Muscle of back (tissue), 11 donors: ENCODE measurements around the gene TMEM115. TPM values are rescaled to one million over a fixed set of nuclear protein-coding genes. Genes with fewer than 3 reads are reported as not detected.

Experiments used
- DNase-seq, 3 donors: peaks; one replicate each; pipeline versions ENCODE4 v3.0.0 to v3.0.0-alpha.2; 2013
- polyA plus RNA-seq, 10 donors: library from polyadenylated mRNA; unstranded; fragments of 120-200 nt; gene quantifications; one replicate each; pipeline ENCODE4 v1.2.1, GENCODE V29; 2013; ENCODE audit not compliant: insufficient read length in 10 of 10

TMEM115 gene
- polyA plus RNA-seq, 10 donors = 18.5 to 30.8 (median 23.4) TPM

DNA sequence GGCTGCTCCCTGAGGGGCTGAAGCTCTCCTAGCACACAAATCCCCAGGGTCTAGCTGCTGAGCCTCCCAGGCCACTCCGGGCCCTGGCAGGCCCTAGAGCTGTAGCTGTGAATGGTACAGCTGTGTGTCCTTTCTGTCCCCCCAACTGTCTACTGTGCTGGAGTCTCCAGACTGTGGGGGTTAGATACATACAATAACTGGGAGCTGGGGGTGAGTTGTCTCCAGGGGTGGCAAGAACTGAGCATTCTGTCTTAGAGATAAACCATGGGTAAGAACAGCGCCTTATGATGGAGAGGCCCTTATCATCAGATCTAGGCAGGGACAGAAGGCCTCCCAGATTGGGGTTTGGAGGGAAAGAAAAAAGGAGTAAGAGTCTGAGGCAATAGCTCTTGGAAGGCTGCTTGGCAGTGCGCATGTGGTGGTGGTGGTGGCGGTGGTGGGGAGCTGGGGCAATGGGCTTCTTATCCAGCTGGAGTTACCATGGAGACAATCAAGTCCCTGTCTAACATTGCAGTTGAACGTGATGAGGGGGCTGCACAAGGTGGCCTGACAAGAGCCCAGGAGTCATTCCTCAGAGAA lies 5.0 kb downstream of the TMEM115 start:
- DNase-seq = no peak

DNA sequence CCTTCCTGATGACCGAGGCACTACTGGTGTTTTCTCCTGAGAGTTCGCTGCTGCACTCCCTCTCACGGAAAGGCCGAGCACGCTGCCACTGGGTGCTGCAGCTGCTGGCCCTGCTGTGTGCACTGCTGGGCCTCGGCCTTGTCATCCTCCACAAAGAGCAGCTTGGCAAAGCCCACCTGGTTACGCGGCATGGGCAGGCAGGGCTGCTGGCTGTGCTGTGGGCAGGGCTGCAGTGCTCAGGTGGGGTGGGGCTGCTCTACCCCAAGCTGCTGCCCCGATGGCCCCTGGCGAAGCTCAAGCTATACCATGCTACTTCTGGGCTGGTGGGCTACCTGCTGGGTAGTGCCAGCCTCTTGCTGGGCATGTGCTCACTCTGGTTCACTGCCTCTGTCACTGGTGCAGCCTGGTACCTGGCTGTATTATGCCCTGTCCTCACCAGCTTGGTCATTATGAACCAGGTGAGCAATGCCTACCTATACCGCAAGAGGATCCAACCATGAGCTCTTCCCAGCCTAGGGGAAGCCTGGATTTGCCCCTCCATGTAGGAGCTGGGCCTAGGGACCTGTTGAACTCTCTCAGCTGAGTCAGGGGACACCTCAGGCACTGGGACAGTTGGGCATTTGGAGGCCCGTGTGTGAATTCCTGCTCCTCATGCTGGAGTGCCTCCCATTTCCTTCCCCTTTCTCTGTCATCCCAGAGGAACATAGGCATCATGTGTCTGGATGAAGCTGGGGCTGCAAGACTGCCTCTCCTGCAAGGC lies 5.9 kb downstream of the TMEM115 start:
- no peak for DNase-seq

DNA sequence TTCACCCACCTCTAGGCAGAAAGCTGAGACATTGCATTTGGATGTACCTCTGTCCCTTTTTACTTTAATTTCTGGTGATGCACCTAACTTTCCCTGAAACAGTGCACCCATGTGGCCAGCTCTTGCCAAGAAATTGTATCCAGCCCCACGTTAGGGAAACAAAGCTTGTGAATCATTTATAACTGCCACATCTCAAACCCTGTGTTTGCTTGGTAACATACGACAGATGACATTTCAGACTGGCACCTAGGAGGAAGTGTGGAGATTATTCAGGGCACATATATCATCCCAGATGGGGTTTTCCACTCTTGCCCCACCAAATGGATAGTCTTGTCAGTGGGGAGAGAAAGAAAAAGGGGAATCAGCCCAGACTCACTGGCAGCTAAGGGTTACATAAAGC lies 6.5 kb downstream of the TMEM115 start:
- no peak for DNase-seq

DNA sequence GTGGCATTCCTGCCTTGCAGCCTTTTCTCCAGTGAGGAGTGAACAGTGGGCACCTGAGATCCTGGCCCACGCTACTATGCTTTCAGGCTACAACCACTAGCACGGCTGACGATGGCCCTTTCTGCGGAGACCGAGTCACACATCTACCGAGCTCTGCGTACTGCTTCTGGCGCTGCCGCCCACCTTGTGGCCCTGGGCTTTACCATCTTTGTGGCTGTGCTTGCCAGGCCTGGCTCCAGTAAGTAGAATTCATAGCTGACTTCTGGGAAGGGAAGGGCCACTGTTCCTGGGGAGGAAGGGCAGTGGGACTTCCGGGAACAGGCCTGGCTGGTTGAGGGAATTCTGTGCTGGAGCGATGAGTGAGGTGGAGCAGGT lies 8.0 kb downstream of the TMEM115 start:
- no peak for DNase-seq

DNA sequence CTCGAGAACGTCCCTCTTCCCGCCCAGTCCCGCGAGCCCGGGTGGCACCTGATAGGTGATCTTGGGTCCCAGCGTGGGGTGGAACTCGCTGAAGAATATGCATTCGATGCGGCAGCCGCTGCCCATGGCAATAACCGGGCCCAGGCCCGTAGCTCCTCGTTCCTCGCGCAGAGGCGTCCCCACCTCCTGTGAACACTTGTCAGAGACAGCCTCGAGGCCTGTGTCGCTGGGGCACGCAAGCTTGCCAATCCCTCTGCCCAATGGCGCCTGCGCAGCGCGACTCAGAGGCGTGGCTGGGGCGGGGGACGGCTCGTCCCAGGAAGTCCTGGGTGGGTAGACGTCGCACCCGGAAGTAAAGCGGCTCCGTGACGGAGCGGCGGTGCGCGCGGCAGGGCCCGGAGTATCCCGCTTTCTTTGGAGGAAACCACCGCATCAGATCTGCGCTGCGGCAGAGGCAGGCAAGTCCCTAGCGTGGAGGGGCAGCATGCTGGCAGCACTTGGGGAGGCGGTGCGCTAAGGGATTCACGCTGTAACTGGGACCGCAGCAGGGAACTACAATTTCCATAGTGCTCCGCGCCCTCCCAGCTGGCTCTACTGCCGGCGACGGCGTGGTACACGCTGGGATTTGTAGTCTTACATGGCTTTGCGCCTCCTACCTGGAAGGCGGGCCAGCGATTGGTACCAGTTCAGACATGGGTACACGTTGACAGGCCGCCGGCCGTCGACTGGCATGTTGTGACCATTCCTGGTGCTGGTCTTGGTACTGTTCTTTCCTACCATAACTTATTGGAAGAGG lies 8.6 kb downstream of the TMEM115 start, which contains the start of the genes CYB561D2 and NPRL2:
TSS of gene CYB561D2 (plus strand) at position 336 of the 796 bp plus-strand sequence. CDS start 572 bp downstream, outside the sequence.
TSS of gene NPRL2 (minus strand) at position 249 of the 796 bp plus-strand sequence. CDS start at position 126, 123 bp downstream.
- DNase-seq = peak; percentile 94 to 98 (median 96)

DNA sequence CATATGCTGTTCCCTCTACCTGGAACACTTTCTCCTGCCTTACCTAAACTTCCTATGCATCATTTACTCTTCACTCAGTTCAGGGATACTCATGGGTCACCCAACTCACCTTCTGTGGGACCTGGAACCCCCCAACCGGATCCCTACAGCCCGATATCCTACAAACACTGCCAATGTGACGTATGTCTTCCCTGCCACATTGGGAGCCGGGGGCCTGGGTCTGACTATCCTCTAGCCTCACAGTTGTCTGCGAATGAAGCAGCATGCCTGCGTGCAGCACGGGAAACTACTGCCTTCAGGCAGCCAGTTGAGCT lies 9.2 kb downstream of the TMEM115 start:
- no peak for DNase-seq

DNA sequence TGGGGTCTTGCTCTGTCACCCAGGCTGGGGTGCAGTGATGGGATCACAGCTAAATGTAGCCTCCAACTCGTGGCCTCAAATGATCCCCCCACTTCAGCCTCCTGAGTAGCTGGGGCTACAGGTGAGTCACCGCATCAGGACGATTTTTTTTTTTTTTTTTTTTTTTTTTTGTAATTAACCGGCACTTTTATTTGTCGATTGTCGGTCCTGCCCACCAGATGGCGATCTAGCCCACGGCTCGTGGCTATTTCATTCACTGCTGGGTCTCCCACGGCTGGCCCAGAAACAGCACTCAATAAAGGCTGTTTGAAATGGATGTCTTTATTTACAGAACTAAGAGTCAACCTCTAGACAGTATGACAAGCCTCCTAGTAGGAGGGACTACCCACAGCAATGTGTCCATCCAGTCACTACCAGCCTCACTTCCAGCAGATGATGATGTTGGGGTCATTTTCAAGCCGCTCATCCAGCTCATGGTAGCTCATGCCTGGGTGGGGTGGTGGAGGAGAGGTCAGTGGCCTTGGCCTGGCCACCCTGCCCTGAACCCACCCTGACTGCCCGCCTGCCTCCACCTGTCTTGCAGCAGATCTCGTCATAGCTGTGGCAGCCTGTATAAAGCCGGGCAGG lies 12.0 kb downstream of the TMEM115 start:
- DNase-seq = peak; percentile 63 to 82 (median 81)

DNA sequence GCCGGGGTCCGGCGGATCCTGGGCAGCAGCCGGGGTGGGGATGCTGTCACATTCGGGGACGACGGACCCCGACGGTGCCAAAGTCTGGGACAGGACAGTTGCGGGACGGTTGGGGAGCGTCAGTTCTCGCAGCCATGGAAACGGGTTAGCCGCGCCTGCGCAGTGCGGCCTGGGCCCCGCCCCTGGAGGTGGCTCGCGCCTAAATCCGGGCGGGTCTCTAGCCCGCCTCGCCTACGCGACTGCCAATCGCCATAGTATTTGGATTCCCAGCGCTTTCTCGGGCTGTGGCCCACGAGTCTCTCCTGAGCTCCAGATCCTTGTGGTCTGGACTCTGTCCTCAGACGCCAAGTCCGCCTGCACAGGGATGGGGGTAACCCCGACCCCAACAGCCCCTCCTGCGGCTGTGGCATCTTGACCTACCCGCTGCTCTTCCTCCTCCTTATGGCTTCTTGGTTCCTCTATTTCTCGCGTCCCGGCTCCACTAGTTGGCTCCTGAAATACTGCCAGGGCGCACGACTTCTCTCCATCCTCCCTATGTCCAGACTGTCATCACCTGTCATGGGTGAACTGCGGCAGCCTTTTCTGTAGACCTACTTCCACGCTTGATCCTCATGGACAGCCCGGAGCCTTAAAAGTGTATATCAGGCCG lies 13.6 kb downstream of the TMEM115 start, which contains the start of gene ZMYND10:
TSS of gene ZMYND10 (minus strand) at position 147 of the 649 bp plus-strand sequence. CDS start 153 bp downstream, outside the sequence.
- peak in 2 of 3 donors; percentile 67 to 79 for DNase-seq

DNA sequence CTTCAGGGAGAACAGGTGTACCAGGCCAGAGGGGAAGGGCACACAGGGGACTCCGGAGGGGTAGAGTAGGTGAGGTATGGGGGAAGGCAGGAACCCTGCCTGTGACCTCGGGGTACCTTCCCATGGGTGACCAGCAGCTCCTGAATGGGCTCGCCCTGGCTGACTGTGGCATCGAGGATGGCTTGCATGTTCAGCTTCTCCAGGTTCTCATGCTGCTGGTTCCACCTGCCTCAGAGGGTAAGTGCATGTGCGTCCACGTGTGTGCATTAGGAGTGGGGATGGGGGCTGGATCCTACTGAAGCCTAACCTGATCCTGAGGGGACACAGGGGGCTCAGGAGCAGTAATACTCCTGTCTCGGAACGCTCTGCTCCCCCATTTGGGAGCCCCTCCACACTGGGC lies 14.3 kb downstream of the TMEM115 start:
- DNase-seq = no peak

DNA sequence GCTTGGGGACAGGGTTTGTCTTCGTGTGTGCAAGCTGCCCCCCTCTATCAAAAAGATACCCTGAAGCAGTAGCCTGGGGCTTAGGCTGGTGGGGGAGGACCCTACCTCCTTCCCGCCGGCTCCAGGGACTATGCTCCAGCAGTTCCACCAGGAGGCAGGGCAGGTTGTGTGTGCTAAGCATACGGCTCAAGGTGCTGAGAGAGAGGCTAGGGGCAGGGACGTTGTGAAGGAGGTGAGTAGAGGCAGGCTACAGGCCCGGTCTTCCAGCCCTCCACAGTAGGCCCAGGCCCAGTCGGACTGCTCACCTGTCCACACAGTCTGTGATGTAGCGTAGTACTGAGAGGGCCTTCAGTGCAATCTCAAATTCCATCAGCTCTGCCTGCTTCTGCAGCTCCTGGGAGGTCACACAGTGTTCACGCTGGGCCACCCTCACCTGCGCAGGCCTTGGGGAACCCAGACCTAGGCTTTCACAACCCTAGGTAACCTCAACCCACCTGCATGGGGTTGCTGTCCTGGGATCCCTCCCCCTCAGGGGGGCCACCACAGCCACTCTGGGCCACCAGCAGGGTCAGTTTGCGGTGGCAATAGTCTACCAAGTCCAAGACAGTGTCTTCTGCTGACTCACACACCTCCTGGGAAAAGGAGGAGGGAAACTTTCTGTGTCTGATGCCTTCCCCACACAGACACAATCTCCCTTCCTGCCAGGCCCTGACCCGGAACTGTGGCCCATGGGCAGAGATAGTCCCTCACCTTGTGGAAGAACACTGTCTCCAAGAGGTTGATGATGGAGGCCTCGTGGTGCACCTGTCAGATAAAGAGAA lies 16.3 kb downstream of the TMEM115 start:
- DNase-seq = no peak

DNA sequence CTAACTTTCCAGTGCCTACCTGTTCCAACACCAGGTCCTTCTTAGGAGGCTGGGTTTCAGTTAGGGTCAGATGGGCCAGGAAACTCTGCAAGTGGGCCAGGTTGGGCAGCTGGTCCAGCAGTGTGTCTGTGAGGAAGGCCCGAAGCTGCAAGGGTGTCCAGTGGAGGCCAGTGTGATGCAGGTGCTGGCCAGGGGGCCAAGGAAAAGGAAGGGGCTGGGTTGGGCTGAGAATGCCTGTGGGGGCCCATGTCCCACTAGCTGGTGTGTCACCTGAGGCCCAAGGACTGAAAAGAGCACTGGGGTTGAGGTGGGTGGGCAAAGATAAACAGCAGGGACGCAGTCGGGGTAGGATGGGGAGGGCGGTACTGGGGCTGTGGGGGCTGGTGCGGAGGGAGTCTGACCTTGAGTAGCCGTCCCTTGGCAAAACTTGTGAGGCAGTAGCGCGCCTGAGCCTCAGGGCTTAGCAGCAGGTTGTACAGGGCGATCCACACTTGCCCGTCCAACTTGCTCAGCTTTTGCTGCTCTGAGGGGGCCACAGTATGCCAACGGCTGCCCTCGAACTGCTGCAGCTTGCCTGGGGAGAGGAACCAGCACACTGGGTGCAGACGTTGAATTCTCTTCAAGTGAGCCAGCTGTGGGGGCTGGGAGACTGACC lies 17.2 kb downstream of the TMEM115 start:
- no peak for DNase-seq

DNA sequence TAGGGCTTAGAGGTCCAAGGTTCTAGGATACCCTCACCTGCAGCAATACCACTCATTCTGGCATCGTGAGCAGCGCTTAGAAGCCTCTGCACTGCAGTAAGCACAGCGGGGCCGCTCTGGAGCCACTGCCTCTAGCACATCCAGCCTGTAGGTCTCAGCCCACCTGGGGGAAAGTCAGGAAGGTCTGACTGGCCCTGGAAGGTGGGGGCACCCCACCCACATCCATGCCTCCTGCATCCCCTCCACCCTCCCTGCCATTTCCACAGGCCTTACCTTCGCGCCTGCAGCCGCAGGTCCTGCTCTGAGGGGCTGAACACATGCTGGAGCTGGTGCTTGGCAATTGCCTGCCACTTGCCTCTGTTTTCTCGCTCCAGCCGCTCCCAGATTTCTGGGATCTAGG lies 17.8 kb downstream of the TMEM115 start:
- DNase-seq = no peak

DNA sequence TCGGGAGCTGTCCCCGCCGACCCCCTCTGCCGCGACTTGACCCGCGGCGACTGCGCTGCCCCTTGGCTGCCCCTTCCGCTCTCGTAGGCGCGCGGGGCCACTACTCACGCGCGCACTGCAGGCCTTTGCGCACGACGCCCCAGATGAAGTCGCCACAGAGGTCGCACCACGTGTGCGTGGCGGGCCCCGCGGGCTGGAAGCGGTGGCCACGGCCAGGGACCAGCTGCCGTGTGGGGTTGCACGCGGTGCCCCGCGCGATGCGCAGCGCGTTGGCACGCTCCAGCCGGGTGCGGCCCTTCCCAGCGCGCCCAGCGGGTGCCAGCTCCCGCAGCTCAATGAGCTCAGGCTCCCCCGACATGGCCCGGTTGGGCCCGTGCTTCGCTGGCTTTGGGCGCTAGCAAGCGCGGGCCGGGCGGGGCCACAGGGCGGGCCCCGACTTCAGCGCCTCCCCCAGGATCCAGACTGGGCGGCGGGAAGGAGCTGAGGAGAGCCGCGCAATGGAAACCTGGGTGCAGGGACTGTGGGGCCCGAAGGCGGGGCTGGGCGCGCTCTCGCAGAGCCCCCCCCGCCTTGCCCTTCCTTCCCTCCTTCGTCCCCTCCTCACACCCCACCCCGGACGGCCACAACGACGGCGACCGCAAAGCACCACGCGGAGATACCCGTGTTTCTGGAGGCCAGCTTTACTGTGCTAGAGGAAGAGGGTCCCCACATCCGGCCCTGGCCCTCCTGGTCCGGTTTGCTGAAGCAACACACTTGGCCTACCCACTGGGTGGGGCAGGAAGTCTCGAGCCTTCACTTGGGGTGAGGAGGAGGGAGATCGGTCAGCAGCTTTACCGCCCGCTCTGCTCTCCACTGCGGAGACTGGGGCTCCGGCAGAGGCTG lies 18.6 kb downstream of the TMEM115 start, which contains the start of gene RASSF1:
TSS of gene RASSF1 (minus strand) at position 389 of the 882 bp plus-strand sequence. CDS start at position 358, 31 bp downstream.
- peak; percentile 79 to 96 (median 90) for DNase-seq

DNA sequence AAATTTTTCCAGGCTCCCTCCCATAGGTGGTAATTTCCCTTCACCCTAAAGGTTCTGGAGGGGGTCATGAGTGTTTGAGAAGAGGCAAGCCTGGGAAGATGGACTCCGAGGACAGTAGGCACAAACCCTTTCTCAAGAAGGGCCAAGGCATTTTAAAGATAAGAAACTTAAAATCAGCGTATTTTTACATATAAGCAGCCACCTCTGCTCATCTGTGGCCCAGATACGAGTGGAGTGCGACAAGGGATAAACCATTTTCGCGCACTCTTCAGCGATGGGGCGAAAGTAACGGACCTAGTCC lies 19.2 kb downstream of the TMEM115 start:
- no peak for DNase-seq

DNA sequence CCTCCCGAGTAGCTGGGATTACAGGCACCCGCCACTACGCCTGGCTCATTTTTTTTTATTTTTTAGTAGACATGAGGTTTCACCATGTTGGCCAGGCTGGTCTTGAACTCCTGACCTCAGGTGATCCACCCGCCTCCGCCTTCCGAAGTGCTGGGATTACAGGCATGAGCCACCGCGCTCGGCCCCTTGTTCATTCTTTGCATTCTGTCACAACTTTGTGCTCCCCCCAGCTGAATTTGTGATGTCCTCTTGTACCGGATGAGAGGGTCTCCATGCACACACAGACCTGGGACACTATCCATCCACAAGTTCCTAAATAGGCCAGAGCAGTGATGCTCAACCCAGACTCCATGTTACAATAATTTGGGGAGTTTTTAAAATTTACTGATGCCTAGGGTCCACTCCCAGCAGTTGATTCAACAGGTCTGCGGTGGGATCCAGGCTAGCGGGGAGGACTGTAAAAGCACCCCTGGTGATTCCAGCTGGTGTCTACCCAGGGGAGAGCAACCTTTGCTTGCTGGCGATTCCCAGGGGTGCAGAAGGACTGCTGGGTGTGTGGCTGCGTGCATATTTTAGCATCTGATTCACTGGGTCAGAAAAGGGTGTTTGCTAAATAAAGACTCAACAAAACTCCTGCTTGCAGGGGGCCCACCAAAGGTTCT lies 19.7 kb downstream of the TMEM115 start:
- peak in 1 of 3 donors; percentile 57 for DNase-seq

DNA sequence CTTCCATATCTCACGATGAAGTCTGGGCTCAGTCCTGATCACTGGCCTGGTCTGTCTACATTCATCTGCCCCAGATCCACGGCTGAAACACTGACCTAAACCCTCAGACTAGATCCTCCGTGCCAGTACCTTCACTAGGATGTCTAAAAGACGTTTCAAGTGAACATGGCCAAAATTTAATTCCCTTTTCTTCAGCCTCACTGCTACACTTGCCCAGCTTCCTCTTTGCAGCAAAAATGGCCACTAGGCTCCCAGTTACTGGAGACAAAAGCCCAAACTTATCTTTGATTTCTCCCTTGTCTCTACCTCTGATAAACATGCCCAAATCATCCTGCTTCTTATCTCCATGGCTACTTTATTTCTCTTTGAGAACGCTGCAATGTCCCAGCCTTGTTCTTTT lies 20.4 kb downstream of the TMEM115 start:
- no peak for DNase-seq

DNA sequence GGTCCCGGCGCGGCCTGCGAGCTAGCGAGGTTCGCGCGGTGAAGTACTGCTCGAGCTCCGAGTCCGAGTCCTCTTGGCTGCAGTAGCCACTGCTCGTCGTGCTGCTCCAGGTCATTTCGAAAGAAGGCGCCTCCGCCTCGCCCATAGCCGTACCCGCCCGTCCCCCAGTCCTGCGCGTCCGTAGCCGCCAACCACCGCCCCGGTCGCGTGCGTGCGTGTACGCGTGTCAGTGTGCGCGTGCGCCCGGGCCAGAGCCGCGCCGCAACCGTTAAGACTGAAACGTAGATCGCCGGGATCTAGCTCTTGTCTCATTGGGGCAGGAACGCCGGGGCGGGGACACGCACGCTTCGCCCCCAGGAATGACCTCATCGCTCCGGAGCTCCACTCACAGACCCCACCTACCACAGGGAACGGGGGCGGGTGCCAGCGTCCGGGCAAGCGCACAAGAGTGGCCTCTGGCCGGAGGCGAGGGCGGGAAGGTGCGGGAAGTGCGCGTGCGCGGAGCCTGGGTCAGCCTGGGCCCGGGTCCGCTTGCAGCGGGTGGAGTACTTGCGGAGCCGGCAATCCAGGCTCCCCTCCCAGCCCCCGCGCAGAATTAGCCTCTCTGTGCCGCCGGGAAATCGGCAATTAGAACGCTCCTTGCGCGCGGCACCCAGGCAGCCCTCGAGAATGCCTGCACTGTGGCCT lies 22.0 kb downstream of the TMEM115 start:
- peak; percentile 99 to 100 (median 99) for DNase-seq
